Mesenchymal stem cell (in vitro differentiated cells and primary cell): ENCODE measurements around the gene MTHFSD.

ENCODE experiments used
- DNase-seq: peaks from one replicate; pipeline ENCODE4 v3.0.0-alpha.2; 2013
- H2AFZ ChIP-seq: one replicate; pipeline ENCODE4 v1.6.1; 2013; ENCODE audit warnings: low read depth, mild to moderate bottlenecking, control low read depth, inconsistent platforms, low read length, moderate library complexity
- H2AK5ac ChIP-seq: 2 replicates; pipeline ENCODE4 v1.6.1; 2013; ENCODE audit warnings: low read length, moderate library complexity, mild to moderate bottlenecking, inconsistent platforms; ENCODE audit not compliant: severe bottlenecking
- H2BK120ac ChIP-seq: one replicate; pipeline ENCODE4 v1.6.1; 2013; ENCODE audit warnings: low read depth, mild to moderate bottlenecking, inconsistent platforms, low read length, moderate library complexity
- H2BK12ac ChIP-seq, 2 experiments: one replicate each; pipeline ENCODE4 v1.6.1; 2013; ENCODE audit warnings: inconsistent platforms in 2 of 2, low read length in 2 of 2, mild to moderate bottlenecking in 2 of 2, moderate library complexity in 2 of 2, control low read depth in 1 of 2
- H2BK15ac ChIP-seq: one replicate; pipeline ENCODE4 v1.6.1; 2013; ENCODE audit warnings: mild to moderate bottlenecking, low read depth, inconsistent platforms; ENCODE audit not compliant: poor library complexity, severe bottlenecking
- H2BK5ac ChIP-seq: 2 replicates; pipeline ENCODE4 v1.6.1; 2013; ENCODE audit warnings: low read depth, mild to moderate bottlenecking, low read length, control low read depth, inconsistent platforms; ENCODE audit not compliant: poor library complexity, severe bottlenecking
- H3K14ac ChIP-seq, 2 experiments: one replicate each; pipeline ENCODE4 v1.6.1; 2013; ENCODE audit warnings: inconsistent platforms in 2 of 2, low read length in 2 of 2, control low read depth in 1 of 2, mild to moderate bottlenecking in 1 of 2, moderate library complexity in 1 of 2
- H3K18ac ChIP-seq, 2 experiments: one replicate each; pipeline ENCODE4 v1.6.1; 2013; ENCODE audit warnings: inconsistent platforms in 2 of 2, low read length in 2 of 2, control low read depth in 1 of 2, low read depth in 1 of 2, mild to moderate bottlenecking in 1 of 2
- H3K23ac ChIP-seq, 2 experiments: one replicate each; pipeline ENCODE4 v1.6.1; 2013; ENCODE audit warnings: inconsistent platforms in 2 of 2, low read length in 2 of 2, mild to moderate bottlenecking in 2 of 2, moderate library complexity in 2 of 2, control low read depth in 1 of 2
- H3K27ac ChIP-seq: 2 replicates; pipeline ENCODE4 v1.5.1; 2013; ENCODE audit warnings: mild to moderate bottlenecking, moderate library complexity, low read length, control low read depth, inconsistent platforms; ENCODE audit not compliant: poor library complexity, severe bottlenecking
- H3K27me3 ChIP-seq, 2 experiments: 2 replicates each; pipeline versions ENCODE4 v1.6.1 to v1.7.0; 2013; ENCODE audit warnings: low read length in 2 of 2, mild to moderate bottlenecking in 2 of 2, moderate library complexity in 2 of 2, control low read depth in 1 of 2, inconsistent platforms in 1 of 2; ENCODE audit not compliant: control insufficient read depth in 1 of 2, insufficient read depth in 1 of 2
- H3K36me3 ChIP-seq, 2 experiments: 2 replicates each; pipeline versions ENCODE4 v1.6.1 to v1.7.0; 2013; ENCODE audit warnings: low read length in 2 of 2, control low read depth in 1 of 2, inconsistent platforms in 1 of 2, low read depth in 1 of 2, mild to moderate bottlenecking in 1 of 2; ENCODE audit not compliant: insufficient read depth in 2 of 2, control insufficient read depth in 1 of 2
- H3K4ac ChIP-seq, 2 experiments: one replicate each; pipeline ENCODE4 v1.6.1; 2013; ENCODE audit warnings: inconsistent platforms in 2 of 2, low read length in 2 of 2, mild to moderate bottlenecking in 2 of 2, moderate library complexity in 2 of 2, control low read depth in 1 of 2, low read depth in 1 of 2
- H3K4me1 ChIP-seq: 2 replicates; pipeline ENCODE4 v1.6.1; 2013; ENCODE audit warnings: low read depth, low read length, control low read depth; ENCODE audit not compliant: control insufficient read depth, insufficient read depth
- H3K4me2 ChIP-seq: 2 replicates; pipeline ENCODE4 v1.6.1; 2013; ENCODE audit warnings: low read length, mild to moderate bottlenecking, inconsistent platforms; ENCODE audit not compliant: poor library complexity, severe bottlenecking
- H3K4me3 ChIP-seq, 2 experiments: 2 replicates each; pipeline versions ENCODE4 v1.5.1 to v1.7.0; 2013; ENCODE audit warnings: low read length in 2 of 2, mild to moderate bottlenecking in 2 of 2, control low read depth in 1 of 2, low read depth in 1 of 2; ENCODE audit not compliant: insufficient read depth in 1 of 2
- H3K79me1 ChIP-seq: replicated peaks from 2 replicates; pipeline ENCODE4 v1.6.1; 2013; ENCODE audit warnings: mild to moderate bottlenecking, control low read depth, low read length, inconsistent platforms; ENCODE audit not compliant: poor library complexity, severe bottlenecking
- H3K9ac ChIP-seq: 2 replicates; pipeline ENCODE4 v1.7.0; 2013; ENCODE audit warnings: mild to moderate bottlenecking, low read length, moderate library complexity
- H3K9me3 ChIP-seq: 2 replicates; pipeline ENCODE4 v1.7.0; 2013; ENCODE audit warnings: mild to moderate bottlenecking, low read length; ENCODE audit not compliant: control insufficient read depth
- H4K8ac ChIP-seq: one replicate; pipeline ENCODE4 v1.6.1; 2013; ENCODE audit warnings: inconsistent platforms, mild to moderate bottlenecking, low read length, moderate library complexity
- H4K91ac ChIP-seq: one replicate; pipeline ENCODE4 v1.6.1; 2013; ENCODE audit warnings: mild to moderate bottlenecking, low read length, inconsistent platforms
- WGBS: methylation state at CpG from one replicate; pipeline ENCODE4 v1.1.7; 2013; ENCODE audit warnings: mixed read lengths; 5-methylcytosine and 5-hydroxymethylcytosine counted together

Gene MTHFSD

GRCh38 chr16:86500708-86501510, 54.1 kb downstream of the MTHFSD start:
- peak overlapping the region in 1 of 2 experiments; percentile 25 for H3K14ac ChIP-seq
- no peak overlapping the region for H2BK5ac ChIP-seq
- peak overlapping the region; percentile 69 to 81 for H3K18ac ChIP-seq
- peak overlapping the region; percentile 31 to 90 for H3K4ac ChIP-seq
- no peak overlapping the region for H3K4me2 ChIP-seq
- no peak overlapping the region for H2AFZ ChIP-seq
- H2AK5ac ChIP-seq = no peak overlapping the region
- no peak overlapping the region for H3K27ac ChIP-seq
- no peaks in the 10 kb centered on the region for H3K79me1 ChIP-seq
- H3K23ac ChIP-seq = peak overlapping the region in 1 of 2 experiments; percentile 36
- H2BK12ac ChIP-seq = peak overlapping the region; percentile 76 to 79
- H4K8ac ChIP-seq = peak overlapping the region; percentile 82
- no peak for DNase-seq
- H3K27me3 ChIP-seq = peaks cover 91 to 94% of the 10 kb centered on the region in 2 experiments
- no peak overlapping the region for H3K9ac ChIP-seq
- H3K4me3 ChIP-seq = no peak overlapping the region
- WGBS = 48% methylated on average over 13 of the region's 13 CpGs
- no peaks in the 10 kb centered on the region for H3K36me3 ChIP-seq
- peak overlapping the region; percentile 36 for H2BK15ac ChIP-seq
- H3K9me3 ChIP-seq = no peaks in the 10 kb centered on the region
- H3K4me1 ChIP-seq = peaks cover 13% of the 10 kb centered on the region
- H2BK120ac ChIP-seq = no peak overlapping the region
- peak overlapping the region; percentile 70 for H4K91ac ChIP-seq

GRCh38 chr16:86499889-86500707, 54.9 kb downstream of the MTHFSD start:
- H3K14ac ChIP-seq = no peak overlapping the region
- no peaks in the 10 kb centered on the region for H3K9me3 ChIP-seq
- no peak overlapping the region for H3K4me2 ChIP-seq
- no peak overlapping the region for H2AK5ac ChIP-seq
- H3K4me1 ChIP-seq = peaks cover 6% of the 10 kb centered on the region
- no peaks in the 10 kb centered on the region for H3K79me1 ChIP-seq
- peak overlapping the region; percentile 74 for H2BK120ac ChIP-seq
- no peak overlapping the region for H3K23ac ChIP-seq
- peak overlapping the region; percentile 82 for H4K8ac ChIP-seq
- no peak overlapping the region for H2BK5ac ChIP-seq
- no peak overlapping the region for H3K27ac ChIP-seq
- H2BK15ac ChIP-seq = no peak overlapping the region
- no peak overlapping the region for H3K4me3 ChIP-seq
- H3K4ac ChIP-seq = peak overlapping the region in 1 of 2 experiments; percentile 9
- WGBS = 39% methylated on average over 16 of the region's 16 CpGs
- no peak overlapping the region for H2AFZ ChIP-seq
- peak; percentile 75 for DNase-seq
- H3K9ac ChIP-seq = no peak overlapping the region
- H3K36me3 ChIP-seq = no peaks in the 10 kb centered on the region
- H3K27me3 ChIP-seq = peaks cover 93 to 96% of the 10 kb centered on the region in 2 experiments
- peak overlapping the region; percentile 69 to 81 for H3K18ac ChIP-seq
- peak overlapping the region in 1 of 2 experiments; percentile 30 for H2BK12ac ChIP-seq
- H4K91ac ChIP-seq = peak overlapping the region; percentile 70

- H3K4me1 ChIP-seq = peaks cover 6% of the 10 kb centered on the region
- H2AFZ ChIP-seq = no peak overlapping the region
- peak overlapping the region; percentile 97 for H2BK120ac ChIP-seq
- no peak overlapping the region for H2BK15ac ChIP-seq
- H3K36me3 ChIP-seq = no peaks in the 10 kb centered on the region
- H3K4me3 ChIP-seq = no peak overlapping the region
- no peaks in the 10 kb centered on the region for H3K9me3 ChIP-seq
- no peak overlapping the region for H3K27ac ChIP-seq
- H3K23ac ChIP-seq = no peak overlapping the region
- no peak overlapping the region for H4K91ac ChIP-seq
- 47% methylated on average over 2 of the region's 4 CpGs for WGBS
- H2BK5ac ChIP-seq = no peak overlapping the region
- no peak overlapping the region for H2AK5ac ChIP-seq
- no peak overlapping the region for H4K8ac ChIP-seq
- H3K18ac ChIP-seq = peak overlapping the region; percentile 56 to 90
- H3K14ac ChIP-seq = no peak overlapping the region
- no peak overlapping the region for H3K9ac ChIP-seq
- no peaks in the 10 kb centered on the region for H3K79me1 ChIP-seq
- H2BK12ac ChIP-seq = no peak overlapping the region
- H3K4me2 ChIP-seq = no peak overlapping the region
- DNase-seq = no peak
- peak overlapping the region in 1 of 2 experiments; percentile 93 for H3K4ac ChIP-seq
- H3K27me3 ChIP-seq = peaks cover 93 to 96% of the 10 kb centered on the region in 2 experiments
These were observed 55.6 kb downstream of the MTHFSD start for GRCh38 chr16:86499440-86499786.
